Caco-2 (cell line): ENCODE data around the gene ACE. TPM values are rescaled to one million over a fixed set of nuclear protein-coding genes. Genes with fewer than 3 reads are reported as not detected.

Experiments used
- BruUV-seq: library from RNA; stranded (reverse); fragments of 400-500 nt; replicated peaks from 2 replicates; lab custom pipeline; 2021; lab: Mats Ljungman, UMichigan
- CTCF ChIA-PET: fragments of 300-600 bp; sonication (Branson Sonifier 250); formaldehyde crosslinking; loops from one replicate; lab custom pipeline; 2022; ENCODE audit warnings: antibody characterized with exemption; lab: Charles Lee
- POLR2A ChIA-PET: fragments of 300-600 bp; sonication (Branson Sonifier 250); formaldehyde crosslinking; loops from one replicate; lab custom pipeline; 2022; ENCODE audit warnings: antibody characterized with exemption; lab: Charles Lee
- DNase-seq, 2 experiments: peaks; one replicate each; pipeline versions ENCODE4 v3.0.0 to v3.0.0-alpha.2; 2020 to 2022
- H3K27me3 ChIP-seq: replicated peaks from 2 replicates; pipeline ENCODE4 v1.6.0; 2011; ENCODE audit warnings: low read length; ENCODE audit not compliant: control insufficient read depth, insufficient read depth
- H3K36me3 ChIP-seq: 2 replicates; pipeline ENCODE4 v1.5.1; 2011; ENCODE audit warnings: low read length; ENCODE audit not compliant: control insufficient read depth, insufficient read depth
- H3K4me1 ChIP-seq: fragments of 250-450 bp; sonication (Bioruptor Pico); 2 replicates; pipeline ENCODE4 v1.5.1; 2020; ENCODE audit warnings: mild to moderate bottlenecking
- H3K4me3 ChIP-seq: 2 replicates; pipeline ENCODE4 v1.5.1; 2011; ENCODE audit warnings: low read depth, mild to moderate bottlenecking, control low read depth, low read length
- H3K9me3 ChIP-seq: fragments of 250-450 bp; sonication (Bioruptor Pico); 2 replicates; pipeline ENCODE4 v1.5.1; 2020; ENCODE audit warnings: mild to moderate bottlenecking, moderate library complexity
- H3K27ac Mint-ChIP-seq: one replicate; pipeline ENCODE4 v1.8.0; 2022; ENCODE audit warnings: mixed read lengths; ENCODE audit not compliant: unreplicated experiment
- H3K27me3 Mint-ChIP-seq: one replicate; pipeline ENCODE4 v1.8.0; 2022; ENCODE audit warnings: mixed read lengths; ENCODE audit not compliant: insufficient read depth, unreplicated experiment
- H3K36me3 Mint-ChIP-seq: one replicate; pipeline ENCODE4 v1.8.0; 2022; ENCODE audit warnings: mild to moderate bottlenecking, mixed read lengths; ENCODE audit not compliant: insufficient read depth, unreplicated experiment
- H3K4me1 Mint-ChIP-seq: one replicate; pipeline ENCODE4 v1.8.0; 2022; ENCODE audit warnings: low read depth, mixed read lengths; ENCODE audit not compliant: unreplicated experiment
- H3K4me3 Mint-ChIP-seq: one replicate; pipeline ENCODE4 v1.8.0; 2022; ENCODE audit warnings: mild to moderate bottlenecking, moderate library complexity, mixed read lengths; ENCODE audit not compliant: unreplicated experiment
- H3K9me3 Mint-ChIP-seq: one replicate; pipeline ENCODE4 v1.8.0; 2022; ENCODE audit warnings: mixed read lengths; ENCODE audit not compliant: unreplicated experiment
- CTCF ChIP-seq, 2 experiments: fragments of 200-600 bp in 1 of 2; IDR thresholded peaks; 1 replicate in 1 of 2; 2 replicates in 1 of 2; pipeline versions ENCODE4 v1.5.1 to v1.8.0; 2011 to 2022; ENCODE audit warnings: antibody characterized with exemption in 1 of 2, control low read depth in 1 of 2, inconsistent platforms in 1 of 2, low read depth in 1 of 2, low read length in 1 of 2, mild to moderate bottlenecking in 1 of 2, moderate library complexity in 1 of 2; ENCODE audit not compliant: insufficient read depth in 1 of 2, severe bottlenecking in 1 of 2, unreplicated experiment in 1 of 2
- intact Hi-C: fragments of 100-400 bp; cut with micrococcal nuclease; formaldehyde crosslinking; loops from one replicate; pipeline ENCODE4 v1.10.0; 2022; ENCODE audit not compliant: unreplicated experiment
- total RNA-seq: library from RNA; stranded (reverse); gene quantifications from 2 replicates; pipeline ENCODE4 v1.2.3, GENCODE V29; 2022

Gene ACE
- total RNA-seq, 1 experiment from 2014 or later = 3.4 TPM

GRCh38 chr17:63506627-63507026 is 29.8 kb downstream of the ACE start:
- Mint-ChIP-seq H3K9me3 (peaks cover 9% of the 10 kb centered on the region), H3K4me3 (no peak overlapping the region), H3K4me1 (no peaks in the 10 kb centered on the region), H3K27ac (no peak overlapping the region), H3K36me3 (no peaks in the 10 kb centered on the region), H3K27me3 (peaks cover 16% of the 10 kb centered on the region)
- Histone ChIP-seq H3K4me1 (no peaks in the 10 kb centered on the region), H3K27me3 (no peaks in the 10 kb centered on the region; the same call in 1 of the 2 replicates), H3K36me3 (no peaks in the 10 kb centered on the region), H3K4me3 (no peak overlapping the region), H3K9me3 (peaks cover 5% of the 10 kb centered on the region; the same call in 1 of the 2 replicates)
- POLR2A ChIA-PET = no interaction called here
- DNase-seq = no peak
- no TSS peak for BruUV-seq
- TF ChIP-seq CTCF (IDR thresholded peaks at IDR 0.05; ENCODE audit: insufficient read depth in 1 of 2, low read depth in 1 of 2, low read length in 1 of 2, severe bottlenecking in 1 of 2, unreplicated experiment in 1 of 2) = no peak
- CTCF ChIA-PET = no interaction called here
- intact Hi-C loops = no loop called here

- intact Hi-C loops = no loop called here
- no TSS peak for BruUV-seq
- TF ChIP-seq CTCF (IDR thresholded peaks at IDR 0.05; ENCODE audit: insufficient read depth in 1 of 2, low read depth in 1 of 2, low read length in 1 of 2, severe bottlenecking in 1 of 2, unreplicated experiment in 1 of 2) = no peak
- H3K27ac Mint-ChIP-seq = no peak overlapping the region
- no peaks in the 10 kb centered on the region; the same call in 1 of the 2 replicates for H3K27me3 ChIP-seq
- H3K36me3 Mint-ChIP-seq = no peaks in the 10 kb centered on the region
- H3K27me3 Mint-ChIP-seq = peaks cover 12% of the 10 kb centered on the region
- no peaks in the 10 kb centered on the region for H3K4me1 ChIP-seq
- H3K36me3 ChIP-seq = no peaks in the 10 kb centered on the region
- ChIA-PET POLR2A (no interaction called here), CTCF (no interaction called here)
- no peaks in the 10 kb centered on the region for H3K9me3 ChIP-seq
- no peak for DNase-seq
- H3K4me3 Mint-ChIP-seq = no peak overlapping the region
- H3K4me1 Mint-ChIP-seq = no peaks in the 10 kb centered on the region
- no peak overlapping the region for H3K4me3 ChIP-seq
- no peaks in the 10 kb centered on the region for H3K9me3 Mint-ChIP-seq
Measured at GRCh38 chr17:63511331-63511730, 34.5 kb downstream of the ACE start.

- Mint-ChIP-seq H3K36me3 (no peaks in the 10 kb centered on the region), H3K27me3 (peaks cover 12% of the 10 kb centered on the region), H3K9me3 (no peaks in the 10 kb centered on the region), H3K4me1 (no peaks in the 10 kb centered on the region), H3K4me3 (no peak overlapping the region), H3K27ac (no peak overlapping the region)
- TF ChIP-seq CTCF (IDR thresholded peaks at IDR 0.05; ENCODE audit: insufficient read depth in 1 of 2, low read depth in 1 of 2, low read length in 1 of 2, severe bottlenecking in 1 of 2, unreplicated experiment in 1 of 2) = no peak
- H3K27me3 ChIP-seq = no peaks in the 10 kb centered on the region; the same call in 1 of the 2 replicates
- H3K36me3 ChIP-seq = no peaks in the 10 kb centered on the region
- ChIA-PET POLR2A (no interaction called here), CTCF (no interaction called here)
- intact Hi-C loops = no loop called here
- no peaks in the 10 kb centered on the region for H3K9me3 ChIP-seq
- no peak for DNase-seq
- H3K4me3 ChIP-seq = no peak overlapping the region
- H3K4me1 ChIP-seq = no peaks in the 10 kb centered on the region
- BruUV-seq = no TSS peak
Measured at GRCh38 chr17:63512388-63512787, 35.5 kb downstream of the ACE start.
